Fibroblast of skin of right quadriceps (primary cell): ENCODE measurements around the gene LAX1.
A peak's percentile ranks its signal among the peaks of the same experiment; 100 is the strongest.
"Not testable (repeated sequence)": the region's sequence is repeated elsewhere in the genome, so short reads cannot be mapped to it uniquely, and the experiment has no call there.

Experiments used
- DNase-seq: peaks from one replicate; pipeline ENCODE4 v3.0.0-alpha.2; 2013

Gene LAX1, protein sequence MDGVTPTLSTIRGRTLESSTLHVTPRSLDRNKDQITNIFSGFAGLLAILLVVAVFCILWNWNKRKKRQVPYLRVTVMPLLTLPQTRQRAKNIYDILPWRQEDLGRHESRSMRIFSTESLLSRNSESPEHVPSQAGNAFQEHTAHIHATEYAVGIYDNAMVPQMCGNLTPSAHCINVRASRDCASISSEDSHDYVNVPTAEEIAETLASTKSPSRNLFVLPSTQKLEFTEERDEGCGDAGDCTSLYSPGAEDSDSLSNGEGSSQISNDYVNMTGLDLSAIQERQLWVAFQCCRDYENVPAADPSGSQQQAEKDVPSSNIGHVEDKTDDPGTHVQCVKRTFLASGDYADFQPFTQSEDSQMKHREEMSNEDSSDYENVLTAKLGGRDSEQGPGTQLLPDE

DNA sequence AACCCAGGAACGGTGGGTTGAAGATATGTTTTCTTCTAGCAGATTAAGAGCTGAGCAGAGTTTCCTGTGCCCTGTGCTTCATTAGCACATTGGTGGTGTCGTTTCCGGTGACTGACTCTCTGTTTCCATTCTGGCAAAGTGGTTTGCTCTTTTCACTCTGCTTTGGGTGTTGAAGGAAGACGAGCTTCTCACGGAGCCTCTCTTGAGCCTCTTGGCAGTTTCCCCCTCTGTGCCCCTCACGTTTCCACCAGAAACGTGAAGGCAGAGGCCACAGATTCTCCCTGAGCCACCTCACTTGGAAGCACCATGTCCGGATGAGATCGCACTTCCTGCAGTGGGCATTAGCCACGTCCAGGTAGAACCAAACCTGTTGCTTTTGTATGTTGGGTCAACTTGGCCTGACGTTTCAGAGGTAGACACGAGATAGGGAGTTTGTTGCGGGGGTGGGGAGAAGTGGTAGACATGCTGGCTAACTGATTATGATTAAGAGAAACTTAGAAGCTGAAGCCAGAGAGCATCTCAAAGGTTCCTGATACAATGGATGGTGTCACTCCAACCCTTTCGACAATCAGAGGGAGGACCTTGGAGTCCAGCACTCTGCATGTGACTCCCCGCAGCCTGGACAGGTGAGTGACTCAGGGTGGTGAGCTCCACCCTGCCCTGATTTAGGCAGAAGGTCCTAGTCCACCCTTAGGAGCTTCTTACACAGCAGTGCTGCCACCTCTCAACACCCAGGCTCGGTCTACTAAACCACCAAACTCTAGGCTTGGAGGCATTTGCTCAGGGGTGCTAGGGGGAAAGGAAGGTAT, at the start of gene LAX1:
TSS of gene LAX1 (plus strand) at position 155 of the 809 bp plus-strand sequence. CDS start at position 538, 383 bp downstream.
- no peak for DNase-seq

GRCh38 chr1:203717120-203717519, 47.9 kb upstream of the LAX1 start:
- no peak for DNase-seq

GRCh38 chr1:203720242-203720641, 44.7 kb upstream of the LAX1 start:
- no peak for DNase-seq

DNA sequence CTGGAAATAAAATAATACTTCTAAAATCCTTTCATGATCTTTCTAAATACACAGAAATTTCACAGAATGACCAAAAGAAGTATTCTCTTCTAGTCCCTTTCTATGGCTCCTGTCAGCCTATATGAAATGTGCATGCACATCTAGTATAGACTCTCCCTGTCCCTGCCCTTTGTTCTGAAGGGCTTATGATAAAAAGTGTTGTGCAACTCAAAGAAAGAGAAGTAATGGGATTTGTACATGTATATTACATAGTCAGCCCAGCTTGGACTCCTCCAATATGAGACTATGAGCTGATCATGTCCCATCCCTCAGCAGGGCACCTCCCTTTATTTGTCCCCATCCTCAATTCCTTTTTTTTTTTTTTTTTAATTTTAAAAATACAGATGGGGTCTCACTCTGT, 42.1 kb upstream of the LAX1 start:
- DNase-seq = no peak

GRCh38 chr1:203726417-203726867, 38.5 kb upstream of the LAX1 start:
- DNase-seq = no peak

GRCh38 chr1:203733009-203733863, 31.7 kb upstream of the LAX1 start:
- DNase-seq = no peak

DNA sequence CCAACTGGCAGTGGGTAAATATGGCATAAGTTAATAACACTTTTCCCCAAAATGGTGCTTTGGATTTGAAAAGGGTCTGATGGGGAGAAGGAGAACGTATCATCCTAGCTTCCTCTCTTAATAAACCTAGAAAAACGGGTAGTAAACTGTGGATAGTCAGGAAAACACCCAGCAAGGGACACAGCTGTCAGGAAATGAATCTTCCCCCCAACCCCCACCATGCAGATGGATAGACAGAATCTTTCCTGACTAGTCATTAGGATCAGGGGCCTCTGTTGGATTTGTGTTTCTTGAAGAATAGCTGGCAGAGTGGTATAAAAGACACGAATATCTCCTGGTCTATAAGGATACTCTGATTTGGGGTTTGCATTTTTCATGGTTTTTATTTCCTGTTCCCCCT, 22.5 kb upstream of the LAX1 start:
- DNase-seq = peak; percentile 22

GRCh38 chr1:203743091-203743571, 21.9 kb upstream of the LAX1 start:
- no peak for DNase-seq

- DNase-seq = peak; percentile 17
Measured at GRCh38 chr1:203744075-203744972, 20.7 kb upstream of the LAX1 start.

- no peak for DNase-seq
Measured at GRCh38 chr1:203746281-203746680, 18.7 kb upstream of the LAX1 start.

DNA sequence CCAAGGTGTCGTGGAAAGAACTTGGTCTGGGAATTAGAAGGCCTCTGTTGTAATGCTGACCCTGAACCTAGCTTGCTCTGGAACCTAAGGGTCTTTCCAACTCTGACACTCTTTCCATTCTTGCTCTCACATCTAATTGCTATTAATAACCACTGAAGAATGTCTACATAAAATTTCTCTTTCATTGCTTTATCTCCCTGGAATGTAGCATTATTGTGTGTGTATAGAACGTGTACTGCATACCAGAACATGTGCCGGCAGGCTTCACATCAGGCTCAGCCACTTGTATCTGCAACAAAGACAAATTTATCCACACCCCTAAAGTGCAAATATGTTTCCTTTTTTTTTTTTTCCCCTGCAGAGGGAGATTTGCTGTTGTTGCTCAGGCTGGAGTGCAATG, 13.9 kb upstream of the LAX1 start:
- DNase-seq = peak; percentile 84

DNA sequence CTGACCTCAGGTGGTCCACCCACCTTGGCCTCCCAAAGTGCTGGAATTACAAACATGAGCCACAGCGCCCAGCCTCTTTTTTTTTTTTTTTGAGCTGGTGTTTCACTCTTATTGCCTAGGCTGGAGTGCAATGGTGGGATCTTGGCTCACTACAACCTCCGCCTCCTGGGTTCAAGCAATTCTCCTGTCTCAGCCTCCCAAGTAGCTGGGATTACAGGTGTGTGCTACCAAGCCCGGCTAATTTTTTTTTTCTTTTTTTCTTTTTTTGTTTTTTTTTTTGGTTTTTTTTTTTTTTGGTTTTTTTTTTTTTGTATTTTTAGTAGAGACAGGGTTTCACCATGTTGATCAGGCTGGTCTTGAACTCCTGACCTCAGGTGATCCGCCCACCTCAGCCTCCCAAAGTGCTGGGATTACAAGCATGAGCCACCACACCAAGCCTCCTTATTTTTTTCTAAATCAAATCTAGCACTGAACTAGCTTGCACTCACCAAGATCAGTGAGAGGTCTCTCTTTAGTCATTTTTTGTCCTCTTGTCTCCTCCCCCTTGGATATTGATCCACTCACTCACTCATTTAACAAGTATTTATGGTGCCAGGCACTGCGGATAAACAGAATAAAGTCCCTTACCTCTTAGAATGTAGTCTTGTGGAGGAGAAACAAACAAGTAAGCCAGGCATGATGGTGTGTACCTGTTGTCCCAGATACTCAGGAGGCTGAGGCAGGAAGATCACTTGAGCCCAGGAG, 13.2 kb upstream of the LAX1 start:
- not testable (repeated sequence) for DNase-seq

- no peak for DNase-seq
Measured at GRCh38 chr1:203754455-203754864, 10.5 kb upstream of the LAX1 start.

DNA sequence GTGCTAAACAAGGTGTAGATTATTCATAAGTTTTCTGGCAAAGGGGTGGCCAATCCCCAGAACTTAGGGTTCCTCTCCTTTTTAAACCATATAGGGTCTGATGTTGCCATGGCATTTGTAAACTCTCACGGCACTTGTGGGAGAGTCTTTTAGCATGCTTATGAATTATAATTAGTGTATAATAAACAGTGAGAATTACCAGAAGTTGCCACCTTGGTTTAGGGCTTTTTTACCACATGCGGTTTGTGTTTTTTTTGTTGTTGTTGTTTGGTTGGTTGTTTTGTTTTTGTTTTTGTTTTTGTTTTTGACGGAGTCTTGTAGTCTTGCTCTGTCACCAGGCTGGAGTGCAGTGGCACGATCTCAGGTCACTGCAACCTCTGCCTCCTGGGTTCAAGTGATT, 8.9 kb upstream of the LAX1 start:
- no peak for DNase-seq

DNA sequence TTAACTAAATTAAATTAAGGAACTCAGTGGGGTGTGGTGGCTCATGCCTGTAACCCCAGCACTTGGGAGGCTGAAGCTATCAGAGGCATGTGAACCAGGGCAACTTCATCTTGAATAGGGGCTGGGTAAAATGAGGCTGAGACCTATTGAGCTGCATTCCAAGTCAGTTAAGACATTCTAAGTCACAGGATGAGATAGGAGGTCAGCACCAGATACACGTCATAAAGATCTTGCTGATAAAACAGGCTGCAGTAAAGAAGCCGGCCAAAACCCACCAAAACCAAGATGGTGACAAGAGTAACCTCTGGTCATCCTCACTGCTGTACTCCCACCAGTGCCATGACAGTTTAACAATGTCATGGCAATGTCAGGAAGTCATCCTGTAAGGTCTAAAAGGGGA, 6.2 kb upstream of the LAX1 start:
- DNase-seq = not testable (repeated sequence)

- DNase-seq = no peak
Measured at GRCh38 chr1:203760506-203760905, 4.5 kb upstream of the LAX1 start.

DNA sequence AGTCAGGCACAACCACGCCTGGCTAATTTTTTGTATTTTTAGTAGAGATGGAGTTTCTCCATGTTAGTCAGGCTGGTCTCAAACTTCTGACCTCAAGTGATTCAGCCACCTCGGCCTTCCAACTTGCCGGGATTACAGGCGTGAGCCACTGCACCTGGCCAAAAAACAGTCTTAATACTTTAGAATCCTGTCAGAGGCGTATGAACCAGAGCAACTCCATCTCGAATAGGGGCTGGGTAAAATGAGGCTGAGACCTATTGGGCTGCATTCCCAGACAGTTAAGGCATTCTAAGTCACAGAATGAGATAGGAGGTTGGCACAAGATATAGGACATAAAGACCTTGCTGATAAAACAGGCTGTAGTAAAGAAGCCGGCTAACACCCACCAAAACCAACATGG, 3.0 kb upstream of the LAX1 start:
- not testable (repeated sequence) for DNase-seq

GRCh38 chr1:203763505-203763904, 1.5 kb upstream of the LAX1 start:
- DNase-seq = no peak

- no peak for DNase-seq
Measured at GRCh38 chr1:203764105-203765028, 616 bp upstream of the LAX1 start.

DNA sequence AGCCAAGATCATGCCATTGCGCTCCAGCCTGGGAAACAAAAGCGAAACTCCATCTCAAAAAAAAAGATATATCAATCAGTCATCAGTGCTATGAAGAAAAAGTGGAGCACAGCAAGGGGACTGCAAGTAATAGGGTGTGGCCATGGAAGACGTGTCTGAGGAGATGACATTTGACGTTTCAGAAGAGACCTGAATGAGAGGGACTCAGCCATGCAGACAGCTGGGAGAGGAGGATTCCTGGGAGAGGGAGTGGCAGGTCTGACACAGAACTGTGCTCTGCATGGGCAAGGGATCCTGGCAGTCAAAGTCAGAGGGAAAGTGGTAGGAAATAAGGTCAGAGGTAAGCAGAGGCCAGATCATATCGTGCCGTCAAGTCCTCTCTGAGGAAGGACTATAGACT, 3.3 kb downstream of the LAX1 start:
- DNase-seq = no peak
